ENCODE measurements around the gene PPP1R9A.

Gene PPP1R9A

GRCh38 chr7:94912085-94912484 is 4.7 kb downstream of the PPP1R9A start:
- DNase-seq, result no peak

GRCh38 chr7:94913391-94913790 is 6.0 kb downstream of the PPP1R9A start:
- DNase-seq, result no peak

- DNase-seq, result no peak
These were observed 14.5 kb downstream of the PPP1R9A start for GRCh38 chr7:94921911-94922310.

GRCh38 chr7:94922457-94922856 is 15.1 kb downstream of the PPP1R9A start:
- DNase-seq, result no peak

GRCh38 chr7:94923412-94923811 is 16.0 kb downstream of the PPP1R9A start:
- no peak for DNase-seq

- DNase-seq, result no peak
These were observed 20.8 kb downstream of the PPP1R9A start for GRCh38 chr7:94928168-94928707.

- no peak for DNase-seq
These were observed 26.0 kb downstream of the PPP1R9A start for GRCh38 chr7:94933256-94933990.

GRCh38 chr7:94939395-94939794 is 32.0 kb downstream of the PPP1R9A start:
- no peak for DNase-seq

GRCh38 chr7:94940241-94940640 is 32.8 kb downstream of the PPP1R9A start:
- no peak for DNase-seq

GRCh38 chr7:94941844-94942632 is 34.6 kb downstream of the PPP1R9A start:
- DNase-seq, result no peak

GRCh38 chr7:94943134-94943533 is 35.7 kb downstream of the PPP1R9A start:
- DNase-seq, result no peak

GRCh38 chr7:94949532-94949931 is 42.1 kb downstream of the PPP1R9A start:
- DNase-seq, result no peak

- no peak for DNase-seq
These were observed 48.4 kb downstream of the PPP1R9A start for GRCh38 chr7:94955807-94956206.

- no peak for DNase-seq
These were observed 49.7 kb downstream of the PPP1R9A start for GRCh38 chr7:94957061-94957460.

- DNase-seq, result no peak
These were observed 55.3 kb downstream of the PPP1R9A start for GRCh38 chr7:94962661-94963060.

GRCh38 chr7:94969434-94970084 is 62.2 kb downstream of the PPP1R9A start:
- DNase-seq, result no peak

- DNase-seq, result no peak
These were observed 62.7 kb downstream of the PPP1R9A start for GRCh38 chr7:94970085-94970576.

- DNase-seq, result no peak
These were observed 63.9 kb downstream of the PPP1R9A start for GRCh38 chr7:94971051-94971867.

GRCh38 chr7:94972296-94972695 is 64.9 kb downstream of the PPP1R9A start:
- DNase-seq, result no peak

GRCh38 chr7:94973844-94974243 is 66.5 kb downstream of the PPP1R9A start:
- no peak for DNase-seq

- DNase-seq, result no peak
These were observed 67.0 kb downstream of the PPP1R9A start for GRCh38 chr7:94974423-94974822.

GRCh38 chr7:94975336-94975735 is 67.9 kb downstream of the PPP1R9A start:
- DNase-seq, result no peak

Measured in NCI-H526 treated with DMSO at 0.1 percent for 48 hours (cell line).